H1 (cell line): ENCODE data around the gene UGT1A7.

ENCODE experiments used
- TAF1 ChIP-seq: IDR thresholded peaks from 2 replicates; pipeline ENCODE4 v1.6.1; 2011; ENCODE audit warnings: mild to moderate bottlenecking, low read depth, low read length
- TF ChIP-seq, protein P1 (sequence below), 3 experiments: IDR thresholded peaks; 1 replicate in 2 of 3; 2 replicates in 1 of 3; pipeline versions ENCODE4 v1.5.1 to v1.6.1; 2011; ENCODE audit warnings: low read length in 3 of 3, mild to moderate bottlenecking in 3 of 3, inconsistent platforms in 2 of 3, low read depth in 1 of 3, moderate library complexity in 1 of 3; ENCODE audit not compliant: insufficient read depth in 1 of 3; ENCODE audit errors: control extremely low read depth in 1 of 3

DNA sequence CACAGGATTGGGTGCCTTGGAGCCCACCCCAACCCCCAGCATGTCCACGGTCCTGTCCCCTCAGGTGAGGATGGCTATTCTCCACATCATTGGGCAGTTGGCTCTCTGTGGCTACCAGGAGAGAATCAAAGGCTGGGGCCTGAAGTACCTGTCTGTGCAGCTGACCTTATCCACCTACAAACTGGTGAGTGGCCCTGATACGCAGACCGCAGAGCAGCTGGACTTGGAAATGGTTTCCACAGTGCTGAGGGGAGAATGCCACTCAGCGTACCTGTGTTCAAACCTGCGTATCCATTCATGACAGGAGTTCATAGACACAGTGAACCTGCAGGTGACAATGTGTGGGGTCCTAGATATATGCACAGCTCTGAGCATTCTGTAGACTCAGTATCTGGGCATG lies 118.0 kb downstream of the UGT1A7 start:
- TF ChIP-seq, protein P1, sequence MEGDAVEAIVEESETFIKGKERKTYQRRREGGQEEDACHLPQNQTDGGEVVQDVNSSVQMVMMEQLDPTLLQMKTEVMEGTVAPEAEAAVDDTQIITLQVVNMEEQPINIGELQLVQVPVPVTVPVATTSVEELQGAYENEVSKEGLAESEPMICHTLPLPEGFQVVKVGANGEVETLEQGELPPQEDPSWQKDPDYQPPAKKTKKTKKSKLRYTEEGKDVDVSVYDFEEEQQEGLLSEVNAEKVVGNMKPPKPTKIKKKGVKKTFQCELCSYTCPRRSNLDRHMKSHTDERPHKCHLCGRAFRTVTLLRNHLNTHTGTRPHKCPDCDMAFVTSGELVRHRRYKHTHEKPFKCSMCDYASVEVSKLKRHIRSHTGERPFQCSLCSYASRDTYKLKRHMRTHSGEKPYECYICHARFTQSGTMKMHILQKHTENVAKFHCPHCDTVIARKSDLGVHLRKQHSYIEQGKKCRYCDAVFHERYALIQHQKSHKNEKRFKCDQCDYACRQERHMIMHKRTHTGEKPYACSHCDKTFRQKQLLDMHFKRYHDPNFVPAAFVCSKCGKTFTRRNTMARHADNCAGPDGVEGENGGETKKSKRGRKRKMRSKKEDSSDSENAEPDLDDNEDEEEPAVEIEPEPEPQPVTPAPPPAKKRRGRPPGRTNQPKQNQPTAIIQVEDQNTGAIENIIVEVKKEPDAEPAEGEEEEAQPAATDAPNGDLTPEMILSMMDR (IDR thresholded peaks at IDR 0.05; ENCODE audit: control extremely low read depth in 1 of 3, insufficient read depth in 1 of 3, low read depth in 1 of 3, low read length in 3 of 3) = no peak
- TF ChIP-seq TAF1 = no peak
